ENCODE results near the gene KDM4B. TPM values are rescaled to one million over a fixed set of nuclear protein-coding genes. Genes with fewer than 3 reads are reported as not detected.

KDM4B gene
- total RNA-seq, 1 experiment from 2014 or later: 43.7 TPM

DNA sequence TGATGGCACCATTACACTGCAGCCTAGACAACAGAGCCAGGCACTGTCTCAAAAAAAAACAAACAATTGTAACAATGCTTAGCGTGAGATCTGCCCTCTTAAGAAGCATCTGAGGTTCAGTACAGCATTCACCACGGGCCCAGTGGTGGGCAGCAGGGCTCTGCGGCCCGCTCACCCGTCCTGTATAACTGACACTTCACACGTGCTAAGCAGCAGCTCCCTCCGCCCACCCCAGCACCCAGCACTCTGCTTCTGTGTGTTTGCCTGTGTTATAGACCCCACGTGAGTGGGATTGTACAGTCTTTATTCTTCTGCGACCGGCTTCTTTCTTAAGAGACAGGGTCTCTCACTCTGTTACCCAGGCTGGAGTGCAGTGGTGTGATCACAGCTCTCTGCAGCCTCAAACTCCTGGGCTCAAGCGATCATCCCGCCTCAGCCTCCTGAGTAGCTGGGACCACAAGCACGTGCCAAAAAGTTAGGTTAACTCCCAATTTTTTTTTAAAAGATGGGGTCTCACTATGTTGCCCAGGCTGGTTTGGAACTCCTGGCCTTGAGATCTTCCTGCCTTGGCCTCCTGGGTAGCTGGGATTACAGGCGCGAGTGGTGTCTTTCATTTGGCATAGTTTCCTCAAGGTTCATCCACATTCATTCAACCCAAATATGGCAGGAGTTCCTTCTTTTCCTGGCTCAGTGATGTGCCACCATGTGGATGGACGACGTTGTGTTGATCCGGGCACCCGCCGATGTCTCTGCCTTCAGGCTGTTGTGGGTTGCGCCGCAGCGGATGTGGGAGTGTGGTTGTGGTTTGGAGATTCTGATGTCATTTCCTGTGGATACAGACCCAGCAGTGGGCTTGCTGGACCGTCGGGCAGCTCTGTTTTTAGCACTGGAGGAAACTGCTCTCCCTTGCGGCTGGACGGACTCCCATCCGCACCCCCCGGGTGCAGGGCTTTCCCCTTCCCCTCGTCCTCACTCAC, 170.0 kb downstream of the KDM4B start:
- Histone ChIP-seq H3K23me2 (ENCODE audit: insufficient read length, low read depth, low read length, poor library complexity, severe bottlenecking) (peaks cover 5% of the 10 kb centered on the region), H2BK120ac (ENCODE audit: low read depth, low read length, poor library complexity, severe bottlenecking) (no peak overlapping the region), H3K18ac (ENCODE audit: insufficient read length, low read depth, low read length) (no peak overlapping the region), H4K5ac (ENCODE audit: insufficient read length, low read depth, low read length) (no peak overlapping the region), H2AK5ac (ENCODE audit: insufficient read length, low read length) (no peak overlapping the region), H4K91ac (ENCODE audit: insufficient read length, low read depth, low read length) (no peak overlapping the region), H4K20me1 (ENCODE audit: control insufficient read depth, insufficient read depth, insufficient read length) (no peaks in the 10 kb centered on the region), H2BK12ac (ENCODE audit: insufficient read length, low read depth, low read length) (no peak overlapping the region), H3K56ac (ENCODE audit: insufficient read length, low read depth, low read length) (no peak overlapping the region), H3K9ac (ENCODE audit: extremely low read depth, insufficient read length, low read length) (no peak overlapping the region), H3K9me3 (ENCODE audit: control insufficient read depth, low read depth, low read length) (no peaks in the 10 kb centered on the region), H3K27me3 (ENCODE audit: insufficient read depth, low read length) (no peaks in the 10 kb centered on the region), H3K14ac (ENCODE audit: insufficient read depth, low read length) (no peak overlapping the region), H3K79me2 (ENCODE audit: insufficient read depth, low read length) (no peaks in the 10 kb centered on the region), H2BK15ac (ENCODE audit: low read depth, low read length) (no peak overlapping the region), H3K23ac (ENCODE audit: insufficient read length, low read depth, low read length) (no peak overlapping the region), H3K79me1 (ENCODE audit: insufficient read depth, low read depth, low read length, poor library complexity, severe bottlenecking) (no peaks in the 10 kb centered on the region), H3K4me1 (ENCODE audit: insufficient read depth, low read length) (no peaks in the 10 kb centered on the region), H3K27ac (ENCODE audit: insufficient read length, low read depth, low read length) (no peak overlapping the region), H2AFZ (ENCODE audit: low read length) (no peak overlapping the region), H3K4ac (ENCODE audit: low read depth, low read length) (no peak overlapping the region), H3T11ph (ENCODE audit: low read length) (no peak overlapping the region), H4K8ac (replicated peaks; ENCODE audit: insufficient read length, low read depth, low read length) (no peak overlapping the region), H2BK20ac (ENCODE audit: low read depth, low read length, poor library complexity, severe bottlenecking) (no peak overlapping the region), H2BK5ac (ENCODE audit: insufficient read length, low read length) (no peak overlapping the region), H3K4me2 (ENCODE audit: insufficient read depth, insufficient read length, low read length) (no peak overlapping the region)
- DNase-seq: no peak
- no CpG with 5 or more reads among the region's 30 CpGs for WGBS (ENCODE audit: extremely low coverage, insufficient read length, low lambda C conversion rate)
- Mint-ChIP-seq H3K4me1 (peaks cover 0 to 10% of the 10 kb centered on the region in 2 experiments; a peak in 1 of 4 replicates), H3K27ac (peak overlapping the region in 2 of 3 experiments; percentile 29 to 79; a peak in 3 of 7 replicates), H3K27me3 (ENCODE audit: low read depth) (no peaks in the 10 kb centered on the region; the same call in 1 of the 2 replicates), H3K36me3 (ENCODE audit: insufficient read depth in 1 of 3, low read depth in 3 of 3) (peaks cover 9 to 45% (median 43%) of the 10 kb centered on the region in 3 experiments; a peak in 6 of 7 replicates), H3K9me3 (no peaks in the 10 kb centered on the region), H3K4me3 (no peak overlapping the region)
- TF ChIP-seq, protein P1, sequence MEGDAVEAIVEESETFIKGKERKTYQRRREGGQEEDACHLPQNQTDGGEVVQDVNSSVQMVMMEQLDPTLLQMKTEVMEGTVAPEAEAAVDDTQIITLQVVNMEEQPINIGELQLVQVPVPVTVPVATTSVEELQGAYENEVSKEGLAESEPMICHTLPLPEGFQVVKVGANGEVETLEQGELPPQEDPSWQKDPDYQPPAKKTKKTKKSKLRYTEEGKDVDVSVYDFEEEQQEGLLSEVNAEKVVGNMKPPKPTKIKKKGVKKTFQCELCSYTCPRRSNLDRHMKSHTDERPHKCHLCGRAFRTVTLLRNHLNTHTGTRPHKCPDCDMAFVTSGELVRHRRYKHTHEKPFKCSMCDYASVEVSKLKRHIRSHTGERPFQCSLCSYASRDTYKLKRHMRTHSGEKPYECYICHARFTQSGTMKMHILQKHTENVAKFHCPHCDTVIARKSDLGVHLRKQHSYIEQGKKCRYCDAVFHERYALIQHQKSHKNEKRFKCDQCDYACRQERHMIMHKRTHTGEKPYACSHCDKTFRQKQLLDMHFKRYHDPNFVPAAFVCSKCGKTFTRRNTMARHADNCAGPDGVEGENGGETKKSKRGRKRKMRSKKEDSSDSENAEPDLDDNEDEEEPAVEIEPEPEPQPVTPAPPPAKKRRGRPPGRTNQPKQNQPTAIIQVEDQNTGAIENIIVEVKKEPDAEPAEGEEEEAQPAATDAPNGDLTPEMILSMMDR (conservative IDR thresholded peaks at IDR 0.05): no peak
